Hepatocyte (in vitro differentiated cells): Measurements from ENCODE around the gene GMDS. TPM values are rescaled to one million over a fixed set of nuclear protein-coding genes. Genes with fewer than 3 reads are reported as not detected.

ENCODE experiments used
- DNase-seq: peaks from one replicate; pipeline ENCODE4 v3.0.0-alpha.2; 2016; ENCODE audit warnings: low spot score
- H2AFZ ChIP-seq: fragments of 200-600 bp; sonication (generic); 2 replicates; pipeline ENCODE4 v1.6.0; 2016; ENCODE audit warnings: antibody characterized with exemption, mild to moderate bottlenecking
- H3K27ac ChIP-seq: fragments of 200-600 bp; sonication (generic); 2 replicates; pipeline ENCODE4 v1.5.1; 2016; ENCODE audit warnings: mild to moderate bottlenecking
- H3K27me3 ChIP-seq: fragments of 200-600 bp; sonication (generic); 2 replicates; pipeline ENCODE4 v1.6.1; 2016
- H3K36me3 ChIP-seq: fragments of 200-600 bp; sonication (generic); replicated peaks from 2 replicates; pipeline ENCODE4 v1.5.1; 2016; ENCODE audit warnings: low read depth; ENCODE audit not compliant: insufficient read depth
- H3K4me1 ChIP-seq: fragments of 200-600 bp; sonication (generic); 2 replicates; pipeline ENCODE4 v1.5.1; 2016; ENCODE audit warnings: mild to moderate bottlenecking, moderate library complexity; ENCODE audit not compliant: insufficient read depth
- H3K4me2 ChIP-seq: fragments of 200-600 bp; sonication (generic); 2 replicates; pipeline ENCODE4 v1.6.0; 2016
- H3K4me3 ChIP-seq: fragments of 200-600 bp; sonication (generic); 2 replicates; pipeline ENCODE4 v1.5.1; 2016; ENCODE audit warnings: mild to moderate bottlenecking
- H3K79me2 ChIP-seq: fragments of 200-600 bp; sonication (generic); 2 replicates; pipeline ENCODE4 v1.6.0; 2017; ENCODE audit warnings: mild to moderate bottlenecking
- H3K9me2 ChIP-seq: fragments of 200-600 bp; sonication (generic); replicated peaks from 2 replicates; pipeline ENCODE4 v1.6.0; 2017; ENCODE audit warnings: mild to moderate bottlenecking; ENCODE audit not compliant: insufficient read depth
- H3K9me3 ChIP-seq: fragments of 200-600 bp; sonication (generic); 2 replicates; pipeline ENCODE4 v1.5.1; 2016; ENCODE audit warnings: low read depth, mild to moderate bottlenecking
- H4K20me1 ChIP-seq: fragments of 200-600 bp; sonication (generic); 2 replicates; pipeline ENCODE4 v1.6.0; 2016; ENCODE audit warnings: mild to moderate bottlenecking; ENCODE audit not compliant: insufficient read depth, poor library complexity, severe bottlenecking
- EZH2 ChIP-seq: fragments of 200-600 bp; sonication (generic); IDR thresholded peaks from 2 replicates; pipeline ENCODE4 v1.6.1; 2016; ENCODE audit warnings: antibody characterized with exemption, mild to moderate bottlenecking, borderline replicate concordance
- EZH2phosphoT487 ChIP-seq: fragments of 200-600 bp; sonication (generic); IDR thresholded peaks from one replicate; pipeline ENCODE4 v1.6.1; 2018; ENCODE audit warnings: antibody characterized with exemption, mild to moderate bottlenecking, low read depth, moderate library complexity; ENCODE audit not compliant: unreplicated experiment, severe bottlenecking
- WGBS: methylation state at CpG from one replicate; pipeline ENCODE4 v1.1.6; 2016; ENCODE audit warnings: low lambda C conversion rate; ENCODE audit errors: missing lambda C conversion rate; 5-methylcytosine and 5-hydroxymethylcytosine counted together
- polyA plus RNA-seq: library from polyadenylated mRNA; unstranded; fragments of >200 nt; fragmentation: Nextera tagmentation; extraction: Ambion mirVana; gene quantifications from 2 replicates; pipeline ENCODE4 v1.2.1, GENCODE V29; 2016
- total RNA-seq: library from RNA; depleted of rRNA; stranded (reverse); fragments of >200 nt; gene quantifications from 2 replicates; pipeline ENCODE4 v1.2.3, GENCODE V29; 2014
- TF ChIP-seq, protein P1 (sequence below): fragments of 200-600 bp; sonication (generic); IDR thresholded peaks from 2 replicates; pipeline ENCODE4 v1.5.1; 2016; ENCODE audit warnings: antibody characterized with exemption, mild to moderate bottlenecking; ENCODE audit not compliant: poor library complexity

Gene GMDS
- total and polyA plus RNA-seq, 2 experiments from 2014 or later: 20.7 to 32.6 TPM

DNA sequence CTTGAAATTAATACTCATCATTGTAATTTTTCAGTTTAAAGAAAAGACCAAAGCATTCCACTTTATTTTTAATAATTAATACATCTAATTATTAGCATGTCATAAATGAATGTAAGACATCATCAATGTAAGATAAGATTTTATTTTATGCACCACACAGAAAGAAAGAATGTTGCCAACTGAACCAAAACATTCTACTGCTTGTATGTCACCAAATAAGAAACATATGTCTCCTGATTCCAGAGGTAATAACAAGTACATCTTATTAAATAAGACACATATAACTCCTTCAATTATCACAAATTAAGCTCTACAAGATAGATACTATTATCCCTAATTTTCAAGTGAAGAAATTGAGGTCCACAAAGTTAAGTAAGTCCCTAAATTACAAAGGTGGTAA, 189.5 kb downstream of the GMDS start:
- Histone ChIP-seq H3K79me2 (no peaks in the 10 kb centered on the region), H3K4me1 (no peaks in the 10 kb centered on the region)

DNA sequence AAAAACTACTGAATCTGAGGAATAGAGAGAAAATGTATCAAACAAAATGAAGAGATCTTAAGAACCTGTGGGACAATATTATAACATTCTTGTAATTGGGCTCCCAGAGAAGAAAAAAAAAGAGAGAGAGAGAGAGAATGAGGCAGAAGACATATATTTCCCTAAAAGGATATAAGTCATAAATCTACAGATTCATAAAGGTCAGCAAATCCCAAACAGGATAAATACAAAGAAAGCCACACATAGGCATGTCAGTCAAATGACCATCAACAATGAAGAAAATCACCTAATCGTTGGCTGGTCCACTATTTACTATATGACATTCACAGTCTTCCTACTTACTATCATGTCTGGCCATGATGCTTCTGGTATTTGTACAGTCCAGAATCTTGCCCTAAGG, 190.3 kb downstream of the GMDS start:
- H2AFZ ChIP-seq: no peak overlapping the region
- no peaks in the 10 kb centered on the region for H3K79me2 ChIP-seq
- no peak overlapping the region for H3K4me3 ChIP-seq
- no peaks in the 10 kb centered on the region for H4K20me1 ChIP-seq
- no peaks in the 10 kb centered on the region for H3K9me3 ChIP-seq
- H3K36me3 ChIP-seq: peaks cover 3% of the 10 kb centered on the region
- H3K27ac ChIP-seq: no peak overlapping the region
- WGBS: 77% methylated on average over 1 of the region's 1 CpG
- TF ChIP-seq, protein P1, sequence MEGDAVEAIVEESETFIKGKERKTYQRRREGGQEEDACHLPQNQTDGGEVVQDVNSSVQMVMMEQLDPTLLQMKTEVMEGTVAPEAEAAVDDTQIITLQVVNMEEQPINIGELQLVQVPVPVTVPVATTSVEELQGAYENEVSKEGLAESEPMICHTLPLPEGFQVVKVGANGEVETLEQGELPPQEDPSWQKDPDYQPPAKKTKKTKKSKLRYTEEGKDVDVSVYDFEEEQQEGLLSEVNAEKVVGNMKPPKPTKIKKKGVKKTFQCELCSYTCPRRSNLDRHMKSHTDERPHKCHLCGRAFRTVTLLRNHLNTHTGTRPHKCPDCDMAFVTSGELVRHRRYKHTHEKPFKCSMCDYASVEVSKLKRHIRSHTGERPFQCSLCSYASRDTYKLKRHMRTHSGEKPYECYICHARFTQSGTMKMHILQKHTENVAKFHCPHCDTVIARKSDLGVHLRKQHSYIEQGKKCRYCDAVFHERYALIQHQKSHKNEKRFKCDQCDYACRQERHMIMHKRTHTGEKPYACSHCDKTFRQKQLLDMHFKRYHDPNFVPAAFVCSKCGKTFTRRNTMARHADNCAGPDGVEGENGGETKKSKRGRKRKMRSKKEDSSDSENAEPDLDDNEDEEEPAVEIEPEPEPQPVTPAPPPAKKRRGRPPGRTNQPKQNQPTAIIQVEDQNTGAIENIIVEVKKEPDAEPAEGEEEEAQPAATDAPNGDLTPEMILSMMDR: no peak
- TF ChIP-seq EZH2 (no peak), EZH2phosphoT487 (no peak)
- H3K27me3 ChIP-seq: no peaks in the 10 kb centered on the region
- DNase-seq: no peak
- no peak overlapping the region for H3K4me2 ChIP-seq
- no peaks in the 10 kb centered on the region for H3K9me2 ChIP-seq
- H3K4me1 ChIP-seq: no peaks in the 10 kb centered on the region

More for the DNA sequence above, 189.5 kb downstream of the GMDS start:
- DNase-seq: no peak
- Histone ChIP-seq H2AFZ (no peak overlapping the region), H4K20me1 (no peaks in the 10 kb centered on the region), H3K27ac (no peak overlapping the region), H3K27me3 (no peaks in the 10 kb centered on the region), H3K9me2 (no peaks in the 10 kb centered on the region), H3K4me2 (no peak overlapping the region), H3K9me3 (no peaks in the 10 kb centered on the region), H3K4me3 (no peak overlapping the region), H3K36me3 (peaks cover 3% of the 10 kb centered on the region)
- no peak for TF ChIP-seq EZH2phosphoT487
- no peak for TF ChIP-seq EZH2
- TF ChIP-seq, protein P1: no peak

DNA sequence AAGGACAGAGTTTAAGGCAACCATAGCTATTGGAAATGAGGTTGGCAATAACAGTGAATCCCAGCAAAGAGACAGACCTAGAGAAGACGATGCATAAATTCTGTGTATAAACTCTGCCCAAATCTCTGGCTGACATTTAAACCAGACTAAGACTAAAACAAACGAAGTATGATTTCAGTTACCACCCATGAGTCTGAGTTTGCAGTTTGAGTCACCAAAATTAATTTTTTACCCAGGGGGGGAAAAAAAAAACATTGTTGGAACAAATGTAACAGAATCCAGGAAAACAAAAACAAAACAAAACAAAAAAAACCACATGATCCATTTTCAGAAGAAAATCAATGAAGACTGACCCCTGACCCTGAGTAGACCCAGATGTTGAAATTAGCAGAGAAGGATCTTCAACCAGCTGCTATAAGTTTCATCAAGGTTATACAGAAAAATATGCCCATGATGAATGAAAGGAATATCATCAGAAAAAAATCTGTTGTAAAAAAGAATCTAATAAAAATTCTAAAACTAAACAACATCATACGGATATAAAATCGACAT, 190.8 kb downstream of the GMDS start:
- TF ChIP-seq EZH2phosphoT487 (no peak), EZH2 (no peak)
- TF ChIP-seq, protein P1: no peak
- H2AFZ ChIP-seq: no peak overlapping the region
- no peak overlapping the region for H3K27ac ChIP-seq
- H3K9me3 ChIP-seq: no peaks in the 10 kb centered on the region
- no peaks in the 10 kb centered on the region for H3K79me2 ChIP-seq
- no peak for DNase-seq
- WGBS: 76% methylated on average over 4 of the region's 4 CpGs
- no peaks in the 10 kb centered on the region for H3K27me3 ChIP-seq
- H3K9me2 ChIP-seq: no peaks in the 10 kb centered on the region
- peaks cover 3% of the 10 kb centered on the region for H3K36me3 ChIP-seq
- no peak overlapping the region for H3K4me3 ChIP-seq
- no peaks in the 10 kb centered on the region for H4K20me1 ChIP-seq
- no peak overlapping the region for H3K4me2 ChIP-seq
- H3K4me1 ChIP-seq: no peaks in the 10 kb centered on the region

DNA sequence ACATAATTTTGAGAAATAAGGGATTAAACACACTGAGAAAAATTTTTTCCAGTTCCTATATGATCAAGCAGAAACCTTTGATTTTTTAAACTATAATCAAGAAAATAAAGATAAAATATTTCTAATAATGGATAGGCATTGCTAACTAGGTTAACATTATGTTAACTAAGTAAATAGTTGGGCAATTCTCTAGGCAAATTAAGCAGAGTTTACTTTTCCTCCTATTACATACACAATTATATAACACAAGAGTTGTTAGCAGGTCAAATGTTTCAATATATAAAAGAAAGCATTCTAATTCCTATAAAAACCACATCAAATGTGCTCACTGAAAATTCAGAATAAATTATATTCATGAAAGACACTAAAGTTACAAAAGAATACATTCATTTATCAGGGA, 191.7 kb downstream of the GMDS start:
- Histone ChIP-seq H3K27ac (no peak overlapping the region), H3K36me3 (peaks cover 3% of the 10 kb centered on the region), H3K4me3 (no peak overlapping the region), H3K27me3 (no peaks in the 10 kb centered on the region), H2AFZ (no peak overlapping the region), H3K79me2 (no peaks in the 10 kb centered on the region), H3K4me1 (no peaks in the 10 kb centered on the region), H3K9me3 (no peaks in the 10 kb centered on the region), H3K9me2 (no peaks in the 10 kb centered on the region), H3K4me2 (no peak overlapping the region), H4K20me1 (no peaks in the 10 kb centered on the region)
- DNase-seq: no peak
- no peak for TF ChIP-seq EZH2
- TF ChIP-seq, protein P1: no peak
- no peak for TF ChIP-seq EZH2phosphoT487
